Measurements from ENCODE around the gene HORMAD2.

DNA sequence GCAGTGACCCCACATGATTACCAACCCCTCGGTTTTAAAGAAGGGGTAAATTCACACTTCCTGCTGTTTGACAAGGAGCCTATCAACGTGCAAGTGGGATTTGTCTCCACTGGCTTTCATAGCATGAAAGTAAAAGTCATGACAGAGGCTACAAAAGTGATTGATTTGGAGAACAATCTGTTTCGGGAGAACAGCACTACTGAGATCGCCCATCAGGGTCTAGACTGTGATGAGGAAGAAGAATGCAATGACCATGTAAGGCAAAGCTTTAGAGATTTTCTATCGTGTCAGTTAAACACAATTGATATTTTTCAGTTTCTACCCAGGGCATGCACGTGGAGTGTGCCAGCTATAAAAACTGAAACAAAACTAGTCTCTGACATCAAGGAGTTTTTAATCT, 41.7 kb downstream of the HORMAD2 start:
- TF ChIP-seq, protein P1, sequence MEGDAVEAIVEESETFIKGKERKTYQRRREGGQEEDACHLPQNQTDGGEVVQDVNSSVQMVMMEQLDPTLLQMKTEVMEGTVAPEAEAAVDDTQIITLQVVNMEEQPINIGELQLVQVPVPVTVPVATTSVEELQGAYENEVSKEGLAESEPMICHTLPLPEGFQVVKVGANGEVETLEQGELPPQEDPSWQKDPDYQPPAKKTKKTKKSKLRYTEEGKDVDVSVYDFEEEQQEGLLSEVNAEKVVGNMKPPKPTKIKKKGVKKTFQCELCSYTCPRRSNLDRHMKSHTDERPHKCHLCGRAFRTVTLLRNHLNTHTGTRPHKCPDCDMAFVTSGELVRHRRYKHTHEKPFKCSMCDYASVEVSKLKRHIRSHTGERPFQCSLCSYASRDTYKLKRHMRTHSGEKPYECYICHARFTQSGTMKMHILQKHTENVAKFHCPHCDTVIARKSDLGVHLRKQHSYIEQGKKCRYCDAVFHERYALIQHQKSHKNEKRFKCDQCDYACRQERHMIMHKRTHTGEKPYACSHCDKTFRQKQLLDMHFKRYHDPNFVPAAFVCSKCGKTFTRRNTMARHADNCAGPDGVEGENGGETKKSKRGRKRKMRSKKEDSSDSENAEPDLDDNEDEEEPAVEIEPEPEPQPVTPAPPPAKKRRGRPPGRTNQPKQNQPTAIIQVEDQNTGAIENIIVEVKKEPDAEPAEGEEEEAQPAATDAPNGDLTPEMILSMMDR (IDR thresholded peaks at IDR 0.05): no peak
- TF ChIP-seq, protein P2, sequence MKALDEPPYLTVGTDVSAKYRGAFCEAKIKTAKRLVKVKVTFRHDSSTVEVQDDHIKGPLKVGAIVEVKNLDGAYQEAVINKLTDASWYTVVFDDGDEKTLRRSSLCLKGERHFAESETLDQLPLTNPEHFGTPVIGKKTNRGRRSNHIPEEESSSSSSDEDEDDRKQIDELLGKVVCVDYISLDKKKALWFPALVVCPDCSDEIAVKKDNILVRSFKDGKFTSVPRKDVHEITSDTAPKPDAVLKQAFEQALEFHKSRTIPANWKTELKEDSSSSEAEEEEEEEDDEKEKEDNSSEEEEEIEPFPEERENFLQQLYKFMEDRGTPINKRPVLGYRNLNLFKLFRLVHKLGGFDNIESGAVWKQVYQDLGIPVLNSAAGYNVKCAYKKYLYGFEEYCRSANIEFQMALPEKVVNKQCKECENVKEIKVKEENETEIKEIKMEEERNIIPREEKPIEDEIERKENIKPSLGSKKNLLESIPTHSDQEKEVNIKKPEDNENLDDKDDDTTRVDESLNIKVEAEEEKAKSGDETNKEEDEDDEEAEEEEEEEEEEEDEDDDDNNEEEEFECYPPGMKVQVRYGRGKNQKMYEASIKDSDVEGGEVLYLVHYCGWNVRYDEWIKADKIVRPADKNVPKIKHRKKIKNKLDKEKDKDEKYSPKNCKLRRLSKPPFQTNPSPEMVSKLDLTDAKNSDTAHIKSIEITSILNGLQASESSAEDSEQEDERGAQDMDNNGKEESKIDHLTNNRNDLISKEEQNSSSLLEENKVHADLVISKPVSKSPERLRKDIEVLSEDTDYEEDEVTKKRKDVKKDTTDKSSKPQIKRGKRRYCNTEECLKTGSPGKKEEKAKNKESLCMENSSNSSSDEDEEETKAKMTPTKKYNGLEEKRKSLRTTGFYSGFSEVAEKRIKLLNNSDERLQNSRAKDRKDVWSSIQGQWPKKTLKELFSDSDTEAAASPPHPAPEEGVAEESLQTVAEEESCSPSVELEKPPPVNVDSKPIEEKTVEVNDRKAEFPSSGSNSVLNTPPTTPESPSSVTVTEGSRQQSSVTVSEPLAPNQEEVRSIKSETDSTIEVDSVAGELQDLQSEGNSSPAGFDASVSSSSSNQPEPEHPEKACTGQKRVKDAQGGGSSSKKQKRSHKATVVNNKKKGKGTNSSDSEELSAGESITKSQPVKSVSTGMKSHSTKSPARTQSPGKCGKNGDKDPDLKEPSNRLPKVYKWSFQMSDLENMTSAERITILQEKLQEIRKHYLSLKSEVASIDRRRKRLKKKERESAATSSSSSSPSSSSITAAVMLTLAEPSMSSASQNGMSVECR (CRISPR knock-in tag; IDR thresholded peaks at IDR 0.05; ENCODE audit: borderline replicate concordance): no peak
- TF ChIP-seq, protein P3, sequence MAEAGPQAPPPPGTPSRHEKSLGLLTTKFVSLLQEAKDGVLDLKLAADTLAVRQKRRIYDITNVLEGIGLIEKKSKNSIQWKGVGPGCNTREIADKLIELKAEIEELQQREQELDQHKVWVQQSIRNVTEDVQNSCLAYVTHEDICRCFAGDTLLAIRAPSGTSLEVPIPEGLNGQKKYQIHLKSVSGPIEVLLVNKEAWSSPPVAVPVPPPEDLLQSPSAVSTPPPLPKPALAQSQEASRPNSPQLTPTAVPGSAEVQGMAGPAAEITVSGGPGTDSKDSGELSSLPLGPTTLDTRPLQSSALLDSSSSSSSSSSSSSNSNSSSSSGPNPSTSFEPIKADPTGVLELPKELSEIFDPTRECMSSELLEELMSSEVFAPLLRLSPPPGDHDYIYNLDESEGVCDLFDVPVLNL (CRISPR knock-in tag; IDR thresholded peaks at IDR 0.05; ENCODE audit: borderline replicate concordance, low read depth): no peak
- TF ChIP-seq, protein P4, sequence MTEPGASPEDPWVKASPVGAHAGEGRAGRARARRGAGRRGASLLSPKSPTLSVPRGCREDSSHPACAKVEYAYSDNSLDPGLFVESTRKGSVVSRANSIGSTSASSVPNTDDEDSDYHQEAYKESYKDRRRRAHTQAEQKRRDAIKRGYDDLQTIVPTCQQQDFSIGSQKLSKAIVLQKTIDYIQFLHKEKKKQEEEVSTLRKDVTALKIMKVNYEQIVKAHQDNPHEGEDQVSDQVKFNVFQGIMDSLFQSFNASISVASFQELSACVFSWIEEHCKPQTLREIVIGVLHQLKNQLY (CRISPR knock-in tag; IDR thresholded peaks at IDR 0.05): no peak
- no peak for TF ChIP-seq NFYB (CRISPR knock-in tag; conservative IDR thresholded peaks at IDR 0.05; ENCODE audit: low read depth)
- TF ChIP-seq, protein P5, sequence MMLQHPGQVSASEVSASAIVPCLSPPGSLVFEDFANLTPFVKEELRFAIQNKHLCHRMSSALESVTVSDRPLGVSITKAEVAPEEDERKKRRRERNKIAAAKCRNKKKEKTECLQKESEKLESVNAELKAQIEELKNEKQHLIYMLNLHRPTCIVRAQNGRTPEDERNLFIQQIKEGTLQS (CRISPR knock-in tag; conservative IDR thresholded peaks at IDR 0.05): no peak
- TF ChIP-seq RELA (CRISPR knock-in tag; IDR thresholded peaks at IDR 0.05; ENCODE audit: borderline replicate concordance): no peak
- TF ChIP-seq, protein P6, sequence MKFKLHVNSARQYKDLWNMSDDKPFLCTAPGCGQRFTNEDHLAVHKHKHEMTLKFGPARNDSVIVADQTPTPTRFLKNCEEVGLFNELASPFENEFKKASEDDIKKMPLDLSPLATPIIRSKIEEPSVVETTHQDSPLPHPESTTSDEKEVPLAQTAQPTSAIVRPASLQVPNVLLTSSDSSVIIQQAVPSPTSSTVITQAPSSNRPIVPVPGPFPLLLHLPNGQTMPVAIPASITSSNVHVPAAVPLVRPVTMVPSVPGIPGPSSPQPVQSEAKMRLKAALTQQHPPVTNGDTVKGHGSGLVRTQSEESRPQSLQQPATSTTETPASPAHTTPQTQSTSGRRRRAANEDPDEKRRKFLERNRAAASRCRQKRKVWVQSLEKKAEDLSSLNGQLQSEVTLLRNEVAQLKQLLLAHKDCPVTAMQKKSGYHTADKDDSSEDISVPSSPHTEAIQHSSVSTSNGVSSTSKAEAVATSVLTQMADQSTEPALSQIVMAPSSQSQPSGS (CRISPR knock-in tag; IDR thresholded peaks at IDR 0.05; ENCODE audit: borderline replicate concordance, low read depth): no peak
- TF ChIP-seq, protein P7, sequence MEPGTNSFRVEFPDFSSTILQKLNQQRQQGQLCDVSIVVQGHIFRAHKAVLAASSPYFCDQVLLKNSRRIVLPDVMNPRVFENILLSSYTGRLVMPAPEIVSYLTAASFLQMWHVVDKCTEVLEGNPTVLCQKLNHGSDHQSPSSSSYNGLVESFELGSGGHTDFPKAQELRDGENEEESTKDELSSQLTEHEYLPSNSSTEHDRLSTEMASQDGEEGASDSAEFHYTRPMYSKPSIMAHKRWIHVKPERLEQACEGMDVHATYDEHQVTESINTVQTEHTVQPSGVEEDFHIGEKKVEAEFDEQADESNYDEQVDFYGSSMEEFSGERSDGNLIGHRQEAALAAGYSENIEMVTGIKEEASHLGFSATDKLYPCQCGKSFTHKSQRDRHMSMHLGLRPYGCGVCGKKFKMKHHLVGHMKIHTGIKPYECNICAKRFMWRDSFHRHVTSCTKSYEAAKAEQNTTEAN (CRISPR knock-in tag; IDR thresholded peaks at IDR 0.05): no peak
- TF ChIP-seq ATF1 (CRISPR knock-in tag; IDR thresholded peaks at IDR 0.05): no peak
- no peak for TF ChIP-seq ZBTB21 (CRISPR knock-in tag; IDR thresholded peaks at IDR 0.05; ENCODE audit: borderline replicate concordance)
- no peak for TF ChIP-seq NR3C1 (CRISPR knock-in tag; conservative IDR thresholded peaks at IDR 0.05; ENCODE audit: low read depth)
- no peak for TF ChIP-seq ZNF138 (CRISPR knock-in tag; conservative IDR thresholded peaks at IDR 0.05)
